PC-9 (cell line): Measurements from ENCODE around the gene NAT14.

Experiments
- EZH2 ChIP-seq: fragments of 200-600 bp; sonication (generic); IDR thresholded peaks from 2 replicates; pipeline ENCODE4 v1.8.0; 2017; ENCODE audit warnings: antibody characterized with exemption, low read depth
- TF ChIP-seq, protein P1 (sequence below): fragments of 200-600 bp; sonication (generic); conservative IDR thresholded peaks from 2 replicates; pipeline ENCODE4 v1.6.1; 2017; ENCODE audit warnings: mixed run types, antibody characterized with exemption, mild to moderate bottlenecking, moderate library complexity

DNA sequence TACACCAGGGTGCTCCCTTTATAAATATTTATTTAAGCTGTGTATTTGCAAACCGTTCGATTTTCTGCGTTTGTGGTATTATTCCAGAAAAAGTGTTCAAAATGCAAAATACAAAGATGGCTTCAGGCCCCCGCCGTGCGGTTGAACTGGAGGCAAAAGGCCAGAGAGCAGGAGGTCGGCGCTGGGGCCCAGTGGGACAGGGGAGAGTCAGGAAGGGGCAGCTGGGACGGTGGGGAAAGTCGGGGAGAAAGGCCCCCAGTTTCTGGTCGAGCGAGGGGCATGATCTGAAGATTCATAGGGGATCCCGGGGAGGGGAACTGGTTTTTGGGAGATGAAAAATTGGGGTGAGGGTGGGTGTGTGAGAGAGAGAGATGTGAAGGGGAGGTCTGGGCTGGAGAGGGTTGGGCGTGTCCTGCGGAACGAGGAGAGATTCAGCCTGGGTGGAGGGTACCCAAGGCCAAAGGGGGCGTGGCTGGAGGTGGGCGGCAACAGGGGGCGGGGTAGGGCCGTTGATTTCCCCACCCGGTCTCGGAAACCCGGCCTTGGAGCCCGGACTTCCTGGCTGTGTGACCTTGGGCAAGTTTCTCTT, 24.2 kb upstream of the NAT14 start:
- TF ChIP-seq EZH2 = no peak
- TF ChIP-seq, protein P1, sequence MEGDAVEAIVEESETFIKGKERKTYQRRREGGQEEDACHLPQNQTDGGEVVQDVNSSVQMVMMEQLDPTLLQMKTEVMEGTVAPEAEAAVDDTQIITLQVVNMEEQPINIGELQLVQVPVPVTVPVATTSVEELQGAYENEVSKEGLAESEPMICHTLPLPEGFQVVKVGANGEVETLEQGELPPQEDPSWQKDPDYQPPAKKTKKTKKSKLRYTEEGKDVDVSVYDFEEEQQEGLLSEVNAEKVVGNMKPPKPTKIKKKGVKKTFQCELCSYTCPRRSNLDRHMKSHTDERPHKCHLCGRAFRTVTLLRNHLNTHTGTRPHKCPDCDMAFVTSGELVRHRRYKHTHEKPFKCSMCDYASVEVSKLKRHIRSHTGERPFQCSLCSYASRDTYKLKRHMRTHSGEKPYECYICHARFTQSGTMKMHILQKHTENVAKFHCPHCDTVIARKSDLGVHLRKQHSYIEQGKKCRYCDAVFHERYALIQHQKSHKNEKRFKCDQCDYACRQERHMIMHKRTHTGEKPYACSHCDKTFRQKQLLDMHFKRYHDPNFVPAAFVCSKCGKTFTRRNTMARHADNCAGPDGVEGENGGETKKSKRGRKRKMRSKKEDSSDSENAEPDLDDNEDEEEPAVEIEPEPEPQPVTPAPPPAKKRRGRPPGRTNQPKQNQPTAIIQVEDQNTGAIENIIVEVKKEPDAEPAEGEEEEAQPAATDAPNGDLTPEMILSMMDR = no peak
